ENCODE measurements around the gene BRWD1. TPM values are rescaled to one million over a fixed set of nuclear protein-coding genes. Genes with fewer than 3 reads are reported as not detected.

Gene BRWD1
- total and polyA plus RNA-seq, 2 of the 13 experiments (the other 11 are each of a cell fraction or from before 2014, with no cell fraction given), result 13.9 to 28.0 TPM

- in situ Hi-C loops (cut with HindIII; ENCODE audit: extremely low pct_ligation_motif_present, low pct_unique_long_range_greater_than_20kb), result no loop called here
- CTCF ChIA-PET (ENCODE audit: low intra/inter-chr PET ratio, low total read pairs), result no interaction called here
- FAIRE-seq, result no peak
Observed at GRCh38 chr21:39300587-39300986, 12.8 kb downstream of the BRWD1 start.

GRCh38 chr21:39296891-39297290 lies 16.5 kb downstream of the BRWD1 start:
- in situ Hi-C loops (cut with HindIII; ENCODE audit: extremely low pct_ligation_motif_present, low pct_unique_long_range_greater_than_20kb) (no loop called here), intact Hi-C loops (cut with micrococcal nuclease; ENCODE audit: unreplicated experiment) (no loop called here)
- H4K20me1 ChIP-seq (ENCODE audit: insufficient read depth, low read length), result 0 out of 2 replicates have a peak, but pooled peaks cover 6% of the 10 kb centered on the region
- ATAC-seq, result no peak
- no peak overlapping the region for H3K4me2 ChIP-seq (ENCODE audit: low read depth, low read length)
- H3K27ac ChIP-seq (ENCODE audit: extremely low read length, insufficient read depth, low read length), result no peak overlapping the region
- H3K9me3 ChIP-seq (ENCODE audit: low read length), result no peaks in the 10 kb centered on the region
- ChIA-PET CTCF (ENCODE audit: low intra/inter-chr PET ratio, low total read pairs) (no interaction called here), POLR2A (no interaction called here)
- DNase-seq (ENCODE audit: low spot score), result no peak
- FAIRE-seq, result no peak
- no TSS peak for BruUV-seq (replicated peaks)
- H3K4me1 ChIP-seq (ENCODE audit: insufficient read depth, low read length), result peaks cover 7% of the 10 kb centered on the region; the same call in 1 of the 2 replicates
- H3K36me3 ChIP-seq (replicated peaks in 1 of 2; ENCODE audit: control insufficient read depth in 1 of 2, insufficient read depth in 2 of 2, low read length in 2 of 2), result peaks cover 10 to 64% of the 10 kb centered on the region in 2 experiments
- 88% methylated on average over 2 of the region's 2 CpGs for WGBS (ENCODE audit: low lambda C conversion rate)
- no peak overlapping the region for H2AFZ ChIP-seq (ENCODE audit: low read length)
- no peak overlapping the region for H3K4me3 ChIP-seq (replicated peaks in 1 of 3; ENCODE audit: insufficient read depth in 1 of 3, low read depth in 2 of 3, low read length in 3 of 3)
- H3K27me3 ChIP-seq (ENCODE audit: control insufficient read depth in 1 of 2, insufficient read depth in 2 of 2, low read length in 2 of 2), result no peaks in the 10 kb centered on the region
- H3K79me2 ChIP-seq (ENCODE audit: insufficient read depth, low read length), result peaks cover 34% of the 10 kb centered on the region
- no peak overlapping the region for H3K9ac ChIP-seq (ENCODE audit: insufficient read depth, low read depth, low read length)
- no peak for TF ChIP-seq TEAD2 (CRISPR knock-in tag; IDR thresholded peaks at IDR 0.05)
- no peak for TF ChIP-seq ZNF10 (CRISPR knock-in tag; IDR thresholded peaks at IDR 0.05; ENCODE audit: borderline replicate concordance, low read depth)
- no peak for TF ChIP-seq ZZZ3 (CRISPR knock-in tag; IDR thresholded peaks at IDR 0.05; ENCODE audit: borderline replicate concordance)
- no peak for TF ChIP-seq ZFP90 (CRISPR knock-in tag; IDR thresholded peaks at IDR 0.05; ENCODE audit: borderline replicate concordance)
- TF ChIP-seq PPARG (CRISPR knock-in tag; conservative IDR thresholded peaks at IDR 0.05), result no peak
- no peak for TF ChIP-seq ZNF44 (CRISPR knock-in tag; IDR thresholded peaks at IDR 0.05)
- no peak for TF ChIP-seq NFYC (CRISPR knock-in tag; IDR thresholded peaks at IDR 0.05)
- TF ChIP-seq, protein P1, sequence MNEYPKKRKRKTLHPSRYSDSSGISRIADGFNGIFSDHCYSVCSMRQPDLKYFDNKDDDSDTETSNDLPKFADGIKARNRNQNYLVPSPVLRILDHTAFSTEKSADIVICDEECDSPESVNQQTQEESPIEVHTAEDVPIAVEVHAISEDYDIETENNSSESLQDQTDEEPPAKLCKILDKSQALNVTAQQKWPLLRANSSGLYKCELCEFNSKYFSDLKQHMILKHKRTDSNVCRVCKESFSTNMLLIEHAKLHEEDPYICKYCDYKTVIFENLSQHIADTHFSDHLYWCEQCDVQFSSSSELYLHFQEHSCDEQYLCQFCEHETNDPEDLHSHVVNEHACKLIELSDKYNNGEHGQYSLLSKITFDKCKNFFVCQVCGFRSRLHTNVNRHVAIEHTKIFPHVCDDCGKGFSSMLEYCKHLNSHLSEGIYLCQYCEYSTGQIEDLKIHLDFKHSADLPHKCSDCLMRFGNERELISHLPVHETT (CRISPR knock-in tag; conservative IDR thresholded peaks at IDR 0.05), result no peak
- no peak for TF ChIP-seq IKZF4 (CRISPR knock-in tag; IDR thresholded peaks at IDR 0.05; ENCODE audit: borderline replicate concordance, low read depth, not compliant biosample characterization)
- TF ChIP-seq ARNT (IDR thresholded peaks at IDR 0.05), result no peak
- no peak for TF ChIP-seq AHR (CRISPR knock-in tag; IDR thresholded peaks at IDR 0.05)
- no peak for TF ChIP-seq ZNF83 (CRISPR knock-in tag; IDR thresholded peaks at IDR 0.05; ENCODE audit: borderline replicate concordance)
- no peak for TF ChIP-seq MXD3 (CRISPR knock-in tag; IDR thresholded peaks at IDR 0.05)
- TF ChIP-seq ZNF605 (CRISPR knock-in tag; IDR thresholded peaks at IDR 0.05), result no peak
- TF ChIP-seq ZNF597 (CRISPR knock-in tag; IDR thresholded peaks at IDR 0.05), result no peak

More at GRCh38 chr21:39300587-39300986, 12.8 kb downstream of the BRWD1 start:
- 98% methylated on average over 3 of the region's 3 CpGs for WGBS (ENCODE audit: low lambda C conversion rate)
- Histone ChIP-seq H3K9ac (ENCODE audit: insufficient read depth, low read depth, low read length) (no peak overlapping the region), H3K36me3 (replicated peaks in 1 of 2; ENCODE audit: control insufficient read depth in 1 of 2, insufficient read depth in 2 of 2, low read length in 2 of 2) (peaks cover 6 to 44% of the 10 kb centered on the region in 2 experiments), H3K27ac (ENCODE audit: extremely low read length, insufficient read depth, low read length) (no peak overlapping the region), H3K4me1 (ENCODE audit: insufficient read depth, low read length) (peaks cover 7% of the 10 kb centered on the region; the same call in 1 of the 2 replicates), H3K9me3 (ENCODE audit: low read length) (no peaks in the 10 kb centered on the region), H3K79me2 (ENCODE audit: insufficient read depth, low read length) (peaks cover 36% of the 10 kb centered on the region), H3K4me3 (replicated peaks in 1 of 3; ENCODE audit: insufficient read depth in 1 of 3, low read depth in 2 of 3, low read length in 3 of 3) (no peak overlapping the region), H4K20me1 (ENCODE audit: insufficient read depth, low read length) (0 out of 2 replicates have a peak, but pooled peaks cover 8% of the 10 kb centered on the region), H3K4me2 (ENCODE audit: low read depth, low read length) (no peak overlapping the region), H3K27me3 (ENCODE audit: control insufficient read depth in 1 of 2, insufficient read depth in 2 of 2, low read length in 2 of 2) (no peaks in the 10 kb centered on the region), H2AFZ (ENCODE audit: low read length) (no peak overlapping the region)
- POLR2A ChIA-PET, result interaction anchor here (1.8 kb wide), 1 partner anchor 12 kb away, joined by 8 read pairs; no protein-coding TSS in a partner anchor
- BruUV-seq (replicated peaks), result no TSS peak
- DNase-seq (ENCODE audit: low spot score), result no peak
- intact Hi-C loops (cut with micrococcal nuclease; ENCODE audit: unreplicated experiment), result no loop called here
- TF ChIP-seq ISL2 (CRISPR knock-in tag; IDR thresholded peaks at IDR 0.05), result no peak
- peak; percentile 51 to 71 for TF ChIP-seq MAFK (conservative IDR thresholded peaks at IDR 0.05 in 1 of 2, IDR thresholded peaks at IDR 0.05 in 1 of 2; ENCODE audit: low read length in 2 of 2)
- peak; percentile 10; the same call in 1 of the 2 replicates for TF ChIP-seq MAFF (IDR thresholded peaks at IDR 0.05; ENCODE audit: low read depth, low read length)
- no peak for TF ChIP-seq CHD2 (IDR thresholded peaks at IDR 0.05; ENCODE audit: low read depth, low read length)
- no peak for TF ChIP-seq PAX8 (CRISPR knock-in tag; IDR thresholded peaks at IDR 0.05; ENCODE audit: borderline replicate concordance)
- TF ChIP-seq ZNF775 (CRISPR knock-in tag; IDR thresholded peaks at IDR 0.05; ENCODE audit: borderline replicate concordance), result no peak
- no peak for ATAC-seq
